Bronchial epithelial cell (primary cell): Measurements from ENCODE around the gene HNRNPUL1. TPM values are rescaled to one million over a fixed set of nuclear protein-coding genes. Genes with fewer than 3 reads are reported as not detected.

ENCODE experiments used
- DNase-seq: peaks from one replicate; pipeline ENCODE4 v3.0.0-alpha.2; 2010; ENCODE audit warnings: low read depth
- FAIRE-seq: peaks from 2 replicates; lab custom pipeline; 2011; peaks lifted over from hg19 to GRCh38; lab: Jason Lieb, UNC
- H3K27me3 ChIP-seq: 2 replicates; pipeline ENCODE4 v1.5.1; 2011; ENCODE audit warnings: low read length; ENCODE audit not compliant: control insufficient read depth, insufficient read depth
- H3K36me3 ChIP-seq: 2 replicates; pipeline ENCODE4 v1.5.1; 2011; ENCODE audit warnings: low read length; ENCODE audit not compliant: control insufficient read depth, insufficient read depth
- H3K4me3 ChIP-seq: 2 replicates; pipeline ENCODE4 v1.5.1; 2011; ENCODE audit warnings: mild to moderate bottlenecking, low read depth, low read length, control low read depth
- total RNA-seq: library from RNA; depleted of rRNA; stranded (reverse); fragments of >200 nt; gene quantifications from 2 replicates; pipeline ENCODE4 v1.2.1, GENCODE V29; 2014
- TF ChIP-seq, protein P1 (sequence below): IDR thresholded peaks from 2 replicates; pipeline ENCODE4 v1.5.1; 2011; ENCODE audit warnings: mild to moderate bottlenecking, moderate library complexity, low read length, control low read depth, inconsistent platforms; ENCODE audit not compliant: insufficient read depth, severe bottlenecking

HNRNPUL1 gene
- total RNA-seq, 1 donor from 2014 or later, result 41.9 TPM

DNA sequence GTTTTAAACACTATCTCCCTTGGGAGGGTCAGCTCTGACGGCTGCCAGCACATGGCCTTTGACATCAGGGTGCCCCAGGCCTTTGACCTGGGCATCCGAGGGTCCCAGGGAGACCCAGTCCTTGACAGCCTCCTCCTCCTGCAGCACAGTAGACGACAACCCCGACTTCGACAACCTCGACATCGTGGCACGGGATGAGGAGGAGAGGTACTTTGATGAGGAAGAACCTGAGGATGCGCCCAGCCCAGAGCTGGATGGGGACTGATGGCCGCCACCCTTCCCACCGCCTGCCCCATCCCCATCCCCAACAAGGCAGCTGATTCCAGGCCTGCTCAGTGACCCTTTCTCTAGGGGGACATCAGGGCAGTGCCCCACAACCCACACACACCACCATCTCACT, 58.3 kb downstream of the HNRNPUL1 start:
- H3K4me3 ChIP-seq, result no peak overlapping the region
- H3K27me3 ChIP-seq, result no peaks in the 10 kb centered on the region
- H3K36me3 ChIP-seq, result peaks cover 24% of the 10 kb centered on the region
- FAIRE-seq (no peak), DNase-seq (no peak)
- TF ChIP-seq, protein P1, sequence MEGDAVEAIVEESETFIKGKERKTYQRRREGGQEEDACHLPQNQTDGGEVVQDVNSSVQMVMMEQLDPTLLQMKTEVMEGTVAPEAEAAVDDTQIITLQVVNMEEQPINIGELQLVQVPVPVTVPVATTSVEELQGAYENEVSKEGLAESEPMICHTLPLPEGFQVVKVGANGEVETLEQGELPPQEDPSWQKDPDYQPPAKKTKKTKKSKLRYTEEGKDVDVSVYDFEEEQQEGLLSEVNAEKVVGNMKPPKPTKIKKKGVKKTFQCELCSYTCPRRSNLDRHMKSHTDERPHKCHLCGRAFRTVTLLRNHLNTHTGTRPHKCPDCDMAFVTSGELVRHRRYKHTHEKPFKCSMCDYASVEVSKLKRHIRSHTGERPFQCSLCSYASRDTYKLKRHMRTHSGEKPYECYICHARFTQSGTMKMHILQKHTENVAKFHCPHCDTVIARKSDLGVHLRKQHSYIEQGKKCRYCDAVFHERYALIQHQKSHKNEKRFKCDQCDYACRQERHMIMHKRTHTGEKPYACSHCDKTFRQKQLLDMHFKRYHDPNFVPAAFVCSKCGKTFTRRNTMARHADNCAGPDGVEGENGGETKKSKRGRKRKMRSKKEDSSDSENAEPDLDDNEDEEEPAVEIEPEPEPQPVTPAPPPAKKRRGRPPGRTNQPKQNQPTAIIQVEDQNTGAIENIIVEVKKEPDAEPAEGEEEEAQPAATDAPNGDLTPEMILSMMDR, result no peak

DNA sequence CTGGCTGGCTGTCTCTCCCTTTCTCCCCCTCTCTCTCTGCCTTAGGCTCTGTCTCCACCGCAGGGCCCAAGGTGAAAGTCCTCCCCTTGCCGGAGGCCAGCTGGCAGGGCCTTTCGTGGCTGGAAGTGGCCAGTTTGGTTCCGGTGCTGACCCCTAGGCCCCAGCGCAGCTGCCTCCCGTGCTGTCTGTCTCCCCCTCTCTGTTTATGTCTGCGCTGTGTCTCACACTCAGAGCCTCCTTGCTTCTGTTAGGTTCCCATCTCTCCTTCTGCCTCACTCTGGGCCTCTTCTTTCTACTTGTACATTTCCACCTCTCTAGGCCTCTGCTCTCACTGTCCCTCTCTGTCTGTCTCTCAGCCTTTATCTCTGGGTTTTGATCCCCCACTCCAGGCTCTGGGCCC, 58.9 kb downstream of the HNRNPUL1 start:
- Histone ChIP-seq H3K4me3 (no peak overlapping the region), H3K36me3 (peaks cover 24% of the 10 kb centered on the region), H3K27me3 (no peaks in the 10 kb centered on the region)
- DNase-seq (no peak), FAIRE-seq (no peak)
- TF ChIP-seq, protein P1, result no peak

DNA sequence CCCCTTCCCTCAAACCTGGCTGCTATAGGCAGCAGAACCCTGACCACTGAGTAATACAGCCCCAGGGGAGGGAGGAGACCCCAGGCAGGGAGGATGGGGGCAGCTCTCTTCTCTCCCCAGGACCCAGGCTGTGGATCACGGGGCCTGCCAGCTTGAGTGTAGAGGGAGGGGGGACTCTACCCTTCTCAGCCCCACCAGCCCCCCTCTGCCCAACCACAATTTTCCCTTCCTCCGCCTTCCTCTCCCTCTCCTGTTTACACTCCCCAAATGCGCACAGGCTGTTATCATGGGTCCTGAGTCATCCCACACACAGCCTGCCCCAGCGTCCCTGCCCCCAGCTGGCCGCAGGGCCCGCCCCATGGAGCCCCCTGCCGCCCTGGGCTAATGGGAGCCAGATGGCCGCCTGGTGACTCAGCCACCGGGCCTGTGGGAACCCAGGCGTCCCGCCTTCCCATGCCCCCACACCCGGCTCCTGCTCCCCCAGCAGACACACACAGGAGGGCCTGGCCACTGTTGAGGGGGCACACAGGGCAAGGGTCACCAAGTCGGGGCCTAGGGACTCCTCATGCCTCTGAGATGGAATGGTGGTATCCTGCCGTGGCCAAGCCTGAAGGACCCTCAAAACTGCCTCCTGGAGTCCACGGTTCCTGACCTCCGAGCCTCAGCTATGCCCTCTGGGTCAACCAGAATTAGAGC, 59.4 kb downstream of the HNRNPUL1 start:
- FAIRE-seq (no peak), DNase-seq (peak; percentile 64)
- TF ChIP-seq, protein P1, result no peak
- Histone ChIP-seq H3K36me3 (peaks cover 22% of the 10 kb centered on the region), H3K27me3 (no peaks in the 10 kb centered on the region), H3K4me3 (no peak overlapping the region)

DNA sequence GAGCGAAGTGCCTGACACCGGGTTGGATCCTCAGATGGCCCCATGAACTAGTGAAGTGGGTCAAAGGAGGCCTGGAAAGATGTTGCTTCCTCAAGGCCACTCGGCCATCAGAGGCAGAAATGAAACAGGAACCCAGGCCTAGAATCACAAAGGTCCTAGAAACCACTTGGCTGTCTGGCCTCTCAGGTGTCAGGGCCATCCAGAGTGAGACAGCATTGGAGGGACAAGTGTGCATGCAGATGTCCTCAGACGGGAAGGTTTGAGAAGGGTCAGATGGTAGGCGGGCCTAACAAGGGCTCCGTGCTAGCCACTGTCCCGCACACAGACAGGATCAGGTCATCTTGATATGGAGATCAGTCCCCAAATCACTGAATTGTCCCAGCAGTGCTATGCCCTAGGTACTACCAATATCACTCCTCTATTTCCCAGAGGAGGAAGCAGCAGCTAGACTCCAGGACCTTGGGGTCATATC, 60.1 kb downstream of the HNRNPUL1 start:
- Histone ChIP-seq H3K36me3 (peaks cover 16% of the 10 kb centered on the region), H3K4me3 (no peak overlapping the region), H3K27me3 (no peaks in the 10 kb centered on the region)
- FAIRE-seq (no peak), DNase-seq (no peak)
- TF ChIP-seq, protein P1, result no peak

DNA sequence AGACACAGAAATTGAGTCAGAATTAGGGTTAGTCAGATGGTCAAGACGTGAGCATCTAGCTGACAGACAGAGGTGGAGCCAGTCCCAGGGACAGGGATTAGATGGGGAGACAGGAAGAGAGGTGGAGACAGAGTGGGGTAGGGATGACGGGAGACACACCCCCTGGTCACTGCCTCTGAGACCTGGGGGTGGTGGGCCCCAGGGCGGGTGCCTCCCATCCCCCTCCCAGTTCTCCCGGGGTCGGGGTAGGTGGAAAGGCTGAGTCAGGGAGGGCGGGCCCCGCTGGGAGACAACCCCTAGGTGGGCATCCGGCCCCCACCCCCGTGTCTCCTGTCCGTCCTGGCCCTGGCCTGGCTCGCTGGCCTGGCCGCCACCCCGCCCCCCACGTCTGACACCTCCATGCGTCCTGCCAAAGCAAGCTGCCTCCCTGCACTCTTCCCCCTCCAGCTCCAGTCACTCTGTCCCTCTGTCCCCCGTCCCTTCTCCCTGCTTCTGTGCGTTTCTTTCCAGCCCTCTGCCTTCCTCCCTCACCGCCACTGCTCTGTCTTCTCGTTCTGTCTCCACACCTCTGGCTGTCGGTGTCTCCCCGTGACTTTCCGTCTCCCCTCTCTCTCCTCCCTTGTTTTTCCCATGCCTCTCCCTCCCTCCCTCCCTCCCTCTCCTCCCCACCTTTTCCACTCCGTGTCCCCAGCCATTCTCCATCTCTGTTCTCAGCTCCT, 60.9 kb downstream of the HNRNPUL1 start:
- TF ChIP-seq, protein P1, result no peak
- Histone ChIP-seq H3K27me3 (no peaks in the 10 kb centered on the region), H3K36me3 (peaks cover 12% of the 10 kb centered on the region), H3K4me3 (peak overlapping the region; percentile 11)
- DNase-seq (peak; percentile 85), FAIRE-seq (no peak)
